HUES6 (cell line): ENCODE data around the gene LZIC.

Source experiments
- H3K27ac ChIP-seq: 2 replicates; pipeline ENCODE4 v1.7.0; 2013; ENCODE audit warnings: low read depth, mild to moderate bottlenecking, low read length, inconsistent platforms
- H3K27me3 ChIP-seq: 2 replicates; pipeline ENCODE4 v1.6.1; 2013; ENCODE audit warnings: low read length; ENCODE audit not compliant: control insufficient read depth, insufficient read depth
- H3K36me3 ChIP-seq: 2 replicates; pipeline ENCODE4 v1.6.1; 2013; ENCODE audit warnings: low read length; ENCODE audit not compliant: control insufficient read depth, insufficient read depth
- H3K4me1 ChIP-seq: 2 replicates; pipeline ENCODE4 v1.6.1; 2013; ENCODE audit warnings: low read length; ENCODE audit not compliant: control insufficient read depth, insufficient read depth
- H3K4me3 ChIP-seq: 2 replicates; pipeline ENCODE4 v1.5.1; 2013; ENCODE audit warnings: low read depth, low read length
- H3K9ac ChIP-seq: one replicate; pipeline ENCODE4 v1.6.1; 2013; ENCODE audit warnings: mild to moderate bottlenecking, low read length
- H3K9me3 ChIP-seq: 2 replicates; pipeline ENCODE4 v1.6.1; 2013; ENCODE audit warnings: low read depth, low read length; ENCODE audit not compliant: control insufficient read depth, insufficient read depth

LZIC gene

GRCh38 chr1:9942939-9943788 lies at the start of gene LZIC, which contains the start of gene NMNAT1:
Gene LZIC (minus strand): TSS chr1:9943391. CDS start chr1:9936619, 6,772 bp downstream.
Gene NMNAT1 (plus strand): TSS chr1:9943475. CDS start chr1:9972074, 28,599 bp downstream.
- H3K27me3 ChIP-seq = no peaks in the 10 kb centered on the region
- H3K4me1 ChIP-seq = no peaks in the 10 kb centered on the region
- H3K36me3 ChIP-seq = peaks cover 7% of the 10 kb centered on the region
- peak within 1 kb of the TSS; percentile 93 for H3K9ac ChIP-seq
- peak within 1 kb of the TSS; percentile 92 for H3K4me3 ChIP-seq
- H3K9me3 ChIP-seq = no peaks in the 10 kb centered on the region
- peak within 1 kb of the TSS; percentile 85; the same call in 1 of the 2 replicates for H3K27ac ChIP-seq

GRCh38 chr1:9992910-9993309 lies 49.7 kb upstream of the LZIC start:
- Histone ChIP-seq H3K27me3 (peaks cover 28% of the 10 kb centered on the region), H3K9me3 (no peaks in the 10 kb centered on the region), H3K9ac (no peak overlapping the region), H3K36me3 (no peaks in the 10 kb centered on the region), H3K4me1 (peaks cover 6% of the 10 kb centered on the region; the same call in 1 of the 2 replicates), H3K4me3 (no peak overlapping the region), H3K27ac (no peak overlapping the region)

- Histone ChIP-seq H3K9ac (no peak overlapping the region), H3K27ac (no peak overlapping the region), H3K9me3 (no peaks in the 10 kb centered on the region), H3K4me1 (no peaks in the 10 kb centered on the region), H3K27me3 (peaks cover 9% of the 10 kb centered on the region), H3K36me3 (no peaks in the 10 kb centered on the region), H3K4me3 (no peak overlapping the region)
Observed at GRCh38 chr1:9990944-9991343, 47.8 kb upstream of the LZIC start.

GRCh38 chr1:9989773-9990172 lies 46.6 kb upstream of the LZIC start:
- no peak overlapping the region for H3K4me3 ChIP-seq

GRCh38 chr1:9985001-9985400 lies 41.8 kb upstream of the LZIC start:
- H3K9me3 ChIP-seq = no peaks in the 10 kb centered on the region
- no peak overlapping the region for H3K27ac ChIP-seq
- H3K36me3 ChIP-seq = no peaks in the 10 kb centered on the region
- no peaks in the 10 kb centered on the region for H3K27me3 ChIP-seq
- no peaks in the 10 kb centered on the region for H3K4me1 ChIP-seq
- H3K4me3 ChIP-seq = no peak overlapping the region
- H3K9ac ChIP-seq = no peak overlapping the region

More at GRCh38 chr1:9989773-9990172, 46.6 kb upstream of the LZIC start:
- H3K27ac ChIP-seq = no peak overlapping the region
- no peaks in the 10 kb centered on the region for H3K27me3 ChIP-seq
- no peak overlapping the region for H3K9ac ChIP-seq
- no peaks in the 10 kb centered on the region for H3K4me1 ChIP-seq
- no peaks in the 10 kb centered on the region for H3K9me3 ChIP-seq
- H3K36me3 ChIP-seq = no peaks in the 10 kb centered on the region

- Histone ChIP-seq H3K4me3 (no peak overlapping the region), H3K9me3 (no peaks in the 10 kb centered on the region), H3K4me1 (no peaks in the 10 kb centered on the region), H3K27me3 (no peaks in the 10 kb centered on the region), H3K9ac (no peak overlapping the region), H3K27ac (no peak overlapping the region), H3K36me3 (no peaks in the 10 kb centered on the region)
Observed at GRCh38 chr1:9984253-9984652, 41.1 kb upstream of the LZIC start.

- no peak overlapping the region for H3K9ac ChIP-seq
Observed at GRCh38 chr1:9960706-9961562, 17.7 kb upstream of the LZIC start.

GRCh38 chr1:9960011-9960410 lies 16.8 kb upstream of the LZIC start:
- Histone ChIP-seq H3K4me3 (no peak overlapping the region), H3K27ac (no peak overlapping the region)

More at GRCh38 chr1:9960706-9961562, 17.7 kb upstream of the LZIC start:
- Histone ChIP-seq H3K9me3 (no peaks in the 10 kb centered on the region), H3K27me3 (no peaks in the 10 kb centered on the region), H3K4me1 (peaks cover 8% of the 10 kb centered on the region), H3K36me3 (no peaks in the 10 kb centered on the region), H3K27ac (no peak overlapping the region), H3K4me3 (no peak overlapping the region)

GRCh38 chr1:9957726-9958125 lies 14.5 kb upstream of the LZIC start:
- H3K4me3 ChIP-seq = no peak overlapping the region
- H3K27ac ChIP-seq = no peak overlapping the region
- peaks cover 8% of the 10 kb centered on the region for H3K4me1 ChIP-seq
- H3K27me3 ChIP-seq = no peaks in the 10 kb centered on the region
- H3K9me3 ChIP-seq = no peaks in the 10 kb centered on the region
- H3K9ac ChIP-seq = no peak overlapping the region
- H3K36me3 ChIP-seq = no peaks in the 10 kb centered on the region

More at GRCh38 chr1:9960011-9960410, 16.8 kb upstream of the LZIC start:
- Histone ChIP-seq H3K9me3 (no peaks in the 10 kb centered on the region), H3K27me3 (no peaks in the 10 kb centered on the region), H3K4me1 (peaks cover 8% of the 10 kb centered on the region), H3K9ac (no peak overlapping the region), H3K36me3 (no peaks in the 10 kb centered on the region)

GRCh38 chr1:9946315-9946714 lies 3.1 kb upstream of the LZIC start:
- Histone ChIP-seq H3K36me3 (no peaks in the 10 kb centered on the region), H3K27ac (no peak overlapping the region), H3K9me3 (no peaks in the 10 kb centered on the region), H3K4me1 (no peaks in the 10 kb centered on the region), H3K27me3 (no peaks in the 10 kb centered on the region), H3K9ac (no peak overlapping the region), H3K4me3 (no peak overlapping the region)
